ENCODE results near the gene PLA2G7. TPM values are rescaled to one million over a fixed set of nuclear protein-coding genes. Genes with fewer than 3 reads are reported as not detected.
"Not testable (repeated sequence)": the region's sequence is repeated elsewhere in the genome, so short reads cannot be mapped to it uniquely, and the experiment has no call there.

The PLA2G7 gene
- total RNA-seq, 4 donors from 2014 or later: not detected

GRCh38 chr6:46764961-46765360 lies 29.8 kb upstream of the PLA2G7 start:
- in situ Hi-C loops (cut with MboI; ENCODE audit: low sequenced_read_pairs in 4 of 4): no loop called here
- peaks cover 0 to 5% (median 0%) of the 10 kb centered on the region in 3 donors for H3K9me3 ChIP-seq
- H3K27ac ChIP-seq: no peak overlapping the region
- H3K4me3 ChIP-seq: no peak overlapping the region
- H3K4me1 ChIP-seq: peaks cover 0 to 3% of the 10 kb centered on the region in 2 donors
- no peaks in the 10 kb centered on the region for H3K36me3 ChIP-seq
- H3K27me3 ChIP-seq: no peaks in the 10 kb centered on the region
- ATAC-seq (no peak), DNase-seq (no peak)
- TF ChIP-seq, protein P1, sequence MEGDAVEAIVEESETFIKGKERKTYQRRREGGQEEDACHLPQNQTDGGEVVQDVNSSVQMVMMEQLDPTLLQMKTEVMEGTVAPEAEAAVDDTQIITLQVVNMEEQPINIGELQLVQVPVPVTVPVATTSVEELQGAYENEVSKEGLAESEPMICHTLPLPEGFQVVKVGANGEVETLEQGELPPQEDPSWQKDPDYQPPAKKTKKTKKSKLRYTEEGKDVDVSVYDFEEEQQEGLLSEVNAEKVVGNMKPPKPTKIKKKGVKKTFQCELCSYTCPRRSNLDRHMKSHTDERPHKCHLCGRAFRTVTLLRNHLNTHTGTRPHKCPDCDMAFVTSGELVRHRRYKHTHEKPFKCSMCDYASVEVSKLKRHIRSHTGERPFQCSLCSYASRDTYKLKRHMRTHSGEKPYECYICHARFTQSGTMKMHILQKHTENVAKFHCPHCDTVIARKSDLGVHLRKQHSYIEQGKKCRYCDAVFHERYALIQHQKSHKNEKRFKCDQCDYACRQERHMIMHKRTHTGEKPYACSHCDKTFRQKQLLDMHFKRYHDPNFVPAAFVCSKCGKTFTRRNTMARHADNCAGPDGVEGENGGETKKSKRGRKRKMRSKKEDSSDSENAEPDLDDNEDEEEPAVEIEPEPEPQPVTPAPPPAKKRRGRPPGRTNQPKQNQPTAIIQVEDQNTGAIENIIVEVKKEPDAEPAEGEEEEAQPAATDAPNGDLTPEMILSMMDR (IDR thresholded peaks at IDR 0.05 in 4 of 5, conservative IDR thresholded peaks at IDR 0.05 in 1 of 5): no peak
- TF ChIP-seq POLR2A (IDR thresholded peaks at IDR 0.05): no peak
- intact Hi-C loops (cut with DNase I; ENCODE audit: low total_unique reads): no loop called here

- H3K27ac ChIP-seq; intact Hi-C loops (cut with DNase I; ENCODE audit: low total_unique reads); H3K9me3 ChIP-seq; DNase-seq; H3K36me3 ChIP-seq; H3K4me1 ChIP-seq; ATAC-seq; H3K4me3 ChIP-seq; in situ Hi-C loops (cut with MboI; ENCODE audit: low sequenced_read_pairs in 4 of 4); H3K27me3 ChIP-seq: not testable (repeated sequence)
Observed at GRCh38 chr6:46764280-46764679, 29.1 kb upstream of the PLA2G7 start.

DNA sequence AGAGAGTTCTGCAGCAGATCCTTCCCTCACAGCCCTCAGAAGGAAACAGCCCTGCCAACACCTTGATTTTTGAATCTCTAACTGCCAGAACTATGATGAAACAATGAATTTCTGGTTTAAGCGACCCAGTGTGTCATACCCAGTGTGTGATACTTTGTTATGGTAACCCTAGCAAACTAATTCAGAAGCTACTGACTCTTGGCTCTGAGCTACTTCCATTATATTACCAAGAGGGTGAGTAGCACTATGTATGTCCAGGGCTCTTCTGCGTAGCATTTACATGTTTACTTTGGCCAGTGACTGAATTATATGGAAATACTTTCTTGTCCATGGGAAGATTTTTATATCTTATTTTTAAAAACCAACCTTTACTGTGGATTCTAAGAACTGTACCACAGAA lies 28.3 kb upstream of the PLA2G7 start:
- H3K4me3 ChIP-seq: no peak overlapping the region
- DNase-seq: no peak

DNA sequence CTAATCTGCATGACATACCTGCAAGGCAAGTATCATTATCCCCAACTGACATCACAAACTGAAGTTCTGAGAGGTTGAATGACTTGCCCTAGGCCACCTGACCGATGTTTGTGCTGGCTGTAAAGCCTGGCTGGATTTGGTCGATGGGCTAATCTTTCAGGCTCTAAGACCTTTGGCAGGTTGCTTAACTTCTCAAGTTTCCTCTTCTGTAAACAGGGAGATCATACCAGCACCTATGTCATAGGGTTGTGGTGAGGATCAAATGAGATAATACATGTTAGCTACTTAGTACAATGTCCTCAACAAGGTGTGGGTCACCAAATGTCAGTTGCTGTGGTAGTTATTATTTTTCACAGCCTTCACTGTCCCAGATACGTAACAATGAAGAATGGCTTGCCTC lies 25.8 kb upstream of the PLA2G7 start:
- H3K4me3 ChIP-seq: no peak overlapping the region
- no peaks in the 10 kb centered on the region for H3K27me3 ChIP-seq
- ATAC-seq (peak; percentile 30 to 73), DNase-seq (no peak)
- H3K27ac ChIP-seq: no peak overlapping the region
- peaks cover 8 to 14% of the 10 kb centered on the region in 2 donors for H3K4me1 ChIP-seq
- TF ChIP-seq, protein P1 (IDR thresholded peaks at IDR 0.05 in 4 of 5, conservative IDR thresholded peaks at IDR 0.05 in 1 of 5): no peak
- no peak for TF ChIP-seq POLR2A (IDR thresholded peaks at IDR 0.05)
- no peaks in the 10 kb centered on the region for H3K36me3 ChIP-seq
- in situ Hi-C loops (cut with MboI; ENCODE audit: low sequenced_read_pairs in 4 of 4): no loop called here
- H3K9me3 ChIP-seq: no peaks in the 10 kb centered on the region
- intact Hi-C loops (cut with DNase I; ENCODE audit: low total_unique reads): no loop called here

More for the DNA sequence above, 28.3 kb upstream of the PLA2G7 start:
- Histone ChIP-seq H3K27me3 (no peaks in the 10 kb centered on the region), H3K9me3 (peaks cover 0 to 5% (median 0%) of the 10 kb centered on the region in 3 donors), H3K4me1 (peaks cover 0 to 3% of the 10 kb centered on the region in 2 donors), H3K27ac (no peak overlapping the region), H3K36me3 (no peaks in the 10 kb centered on the region)
- in situ Hi-C loops (cut with MboI; ENCODE audit: low sequenced_read_pairs in 4 of 4): no loop called here
- ATAC-seq: no peak
- TF ChIP-seq, protein P1 (IDR thresholded peaks at IDR 0.05 in 4 of 5, conservative IDR thresholded peaks at IDR 0.05 in 1 of 5): no peak
- no peak for TF ChIP-seq POLR2A (IDR thresholded peaks at IDR 0.05)
- intact Hi-C loops (cut with DNase I; ENCODE audit: low total_unique reads): no loop called here

GRCh38 chr6:46758960-46759753 lies 24.0 kb upstream of the PLA2G7 start:
- Histone ChIP-seq H3K4me3 (no peak overlapping the region), H3K36me3 (no peaks in the 10 kb centered on the region), H3K9me3 (no peaks in the 10 kb centered on the region), H3K27ac (no peak overlapping the region), H3K4me1 (peaks cover 8 to 14% of the 10 kb centered on the region in 2 donors), H3K27me3 (no peaks in the 10 kb centered on the region)
- no peak for TF ChIP-seq POLR2A (IDR thresholded peaks at IDR 0.05)
- TF ChIP-seq, protein P1 (IDR thresholded peaks at IDR 0.05 in 4 of 5, conservative IDR thresholded peaks at IDR 0.05 in 1 of 5): no peak
- intact Hi-C loops (cut with DNase I; ENCODE audit: low total_unique reads) (no loop called here), in situ Hi-C loops (cut with MboI; ENCODE audit: low sequenced_read_pairs in 4 of 4) (no loop called here)
- ATAC-seq (no peak), DNase-seq (no peak)

Measured in gastrocnemius medialis (tissue), 4 donors.